Loucy (cell line): Measurements from ENCODE around the gene DIPK1B.

Experiments
- H2AFZ ChIP-seq: fragments of 200-600 bp; sonication (generic); 2 replicates; pipeline ENCODE4 v1.6.0; 2016; ENCODE audit warnings: antibody characterized with exemption, mild to moderate bottlenecking, low read length, moderate library complexity
- H3F3A ChIP-seq: fragments of 200-600 bp; 2 replicates; pipeline ENCODE4 v1.6.0; 2016; ENCODE audit warnings: antibody characterized with exemption, low read depth, mild to moderate bottlenecking
- H3K27me3 ChIP-seq: fragments of 200-600 bp; sonication (generic); 2 replicates; pipeline ENCODE4 v1.6.1; 2014; ENCODE audit warnings: low read length, mild to moderate bottlenecking; ENCODE audit not compliant: insufficient read depth, poor library complexity, severe bottlenecking
- H3K36me3 ChIP-seq: fragments of 200-600 bp; sonication (generic); 2 replicates; pipeline ENCODE4 v1.6.1; 2016; ENCODE audit warnings: low read length; ENCODE audit not compliant: insufficient read depth
- H3K4me1 ChIP-seq: fragments of 200-600 bp; sonication (generic); 2 replicates; pipeline ENCODE4 v1.5.1; 2014; ENCODE audit warnings: low read length, mild to moderate bottlenecking; ENCODE audit not compliant: insufficient read depth, poor library complexity, severe bottlenecking
- H3K4me2 ChIP-seq: fragments of 200-600 bp; sonication (generic); 2 replicates; pipeline ENCODE4 v1.6.0; 2014; ENCODE audit warnings: antibody characterized with exemption, low read length, low read depth, mild to moderate bottlenecking; ENCODE audit not compliant: poor library complexity, severe bottlenecking
- H3K4me3 ChIP-seq: fragments of 200-600 bp; sonication (generic); 2 replicates; pipeline ENCODE4 v1.5.1; 2014; ENCODE audit warnings: low read length, mild to moderate bottlenecking, mixed read lengths; ENCODE audit not compliant: poor library complexity, severe bottlenecking
- H3K79me2 ChIP-seq: fragments of 200-600 bp; sonication (generic); 2 replicates; pipeline ENCODE4 v1.6.1; 2014; ENCODE audit warnings: low read length; ENCODE audit not compliant: insufficient read depth
- H3K9ac ChIP-seq: fragments of 200-600 bp; sonication (generic); 2 replicates; pipeline ENCODE4 v1.6.0; 2014; ENCODE audit warnings: mild to moderate bottlenecking, low read depth, low read length, moderate library complexity; ENCODE audit not compliant: poor library complexity, severe bottlenecking
- H3K9me2 ChIP-seq: fragments of 200-600 bp; sonication (generic); replicated peaks from 2 replicates; pipeline ENCODE4 v1.6.1; 2016; ENCODE audit warnings: low read depth, low read length, mixed read lengths
- H3K9me3 ChIP-seq: fragments of 200-600 bp; sonication (generic); 2 replicates; pipeline ENCODE4 v1.6.1; 2014; ENCODE audit warnings: mild to moderate bottlenecking, antibody characterized with exemption, low read length, low read depth; ENCODE audit not compliant: insufficient read depth
- H4K20me1 ChIP-seq: fragments of 200-600 bp; sonication (generic); 2 replicates; pipeline ENCODE4 v1.6.0; 2014; ENCODE audit warnings: antibody characterized with exemption, low read length, mild to moderate bottlenecking; ENCODE audit not compliant: insufficient read depth, poor library complexity, severe bottlenecking
- EZH2phosphoT487 ChIP-seq: fragments of 200-600 bp; IDR thresholded peaks from 2 replicates; pipeline ENCODE4 v1.6.1; 2018; ENCODE audit warnings: antibody characterized with exemption, mild to moderate bottlenecking, moderate library complexity, borderline replicate concordance
- TF ChIP-seq, protein P1 (sequence below): fragments of 200-600 bp; sonication (generic); conservative IDR thresholded peaks from 2 replicates; pipeline ENCODE4 v1.5.1; 2014; ENCODE audit warnings: mild to moderate bottlenecking, antibody characterized with exemption, low read length

Gene DIPK1B

DNA sequence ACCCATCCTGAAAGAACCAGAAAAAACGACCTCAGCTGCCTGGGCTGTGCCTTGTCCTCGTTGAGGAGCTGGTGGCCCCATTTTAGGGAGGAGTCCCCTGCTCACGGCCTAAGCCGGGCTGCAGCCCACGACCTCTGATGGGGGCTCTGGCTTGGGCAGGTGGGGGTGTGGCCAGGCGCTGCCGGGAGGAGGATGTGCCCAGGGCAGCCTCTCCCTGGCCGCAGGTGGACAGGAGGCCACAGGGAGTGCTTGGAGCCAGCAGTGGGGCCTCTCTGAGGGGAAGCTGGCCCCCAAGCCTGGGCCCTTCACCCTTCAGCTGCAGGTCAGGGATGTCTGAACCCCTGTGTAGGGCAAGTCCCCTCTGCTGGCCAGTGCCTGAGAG lies 2.5 kb downstream of the DIPK1B start:
- Histone ChIP-seq H3K79me2 (no peaks in the 10 kb centered on the region), H3K9ac (no peak overlapping the region), H3K9me2 (no peaks in the 10 kb centered on the region), H3K36me3 (no peaks in the 10 kb centered on the region), H4K20me1 (no peaks in the 10 kb centered on the region), H3K4me1 (no peaks in the 10 kb centered on the region), H3K4me3 (no peak overlapping the region), H2AFZ (no peak overlapping the region), H3K27me3 (no peaks in the 10 kb centered on the region), H3K4me2 (no peak overlapping the region), H3K9me3 (no peaks in the 10 kb centered on the region), H3F3A (no peaks in the 10 kb centered on the region)
- TF ChIP-seq EZH2phosphoT487 = no peak
- TF ChIP-seq, protein P1, sequence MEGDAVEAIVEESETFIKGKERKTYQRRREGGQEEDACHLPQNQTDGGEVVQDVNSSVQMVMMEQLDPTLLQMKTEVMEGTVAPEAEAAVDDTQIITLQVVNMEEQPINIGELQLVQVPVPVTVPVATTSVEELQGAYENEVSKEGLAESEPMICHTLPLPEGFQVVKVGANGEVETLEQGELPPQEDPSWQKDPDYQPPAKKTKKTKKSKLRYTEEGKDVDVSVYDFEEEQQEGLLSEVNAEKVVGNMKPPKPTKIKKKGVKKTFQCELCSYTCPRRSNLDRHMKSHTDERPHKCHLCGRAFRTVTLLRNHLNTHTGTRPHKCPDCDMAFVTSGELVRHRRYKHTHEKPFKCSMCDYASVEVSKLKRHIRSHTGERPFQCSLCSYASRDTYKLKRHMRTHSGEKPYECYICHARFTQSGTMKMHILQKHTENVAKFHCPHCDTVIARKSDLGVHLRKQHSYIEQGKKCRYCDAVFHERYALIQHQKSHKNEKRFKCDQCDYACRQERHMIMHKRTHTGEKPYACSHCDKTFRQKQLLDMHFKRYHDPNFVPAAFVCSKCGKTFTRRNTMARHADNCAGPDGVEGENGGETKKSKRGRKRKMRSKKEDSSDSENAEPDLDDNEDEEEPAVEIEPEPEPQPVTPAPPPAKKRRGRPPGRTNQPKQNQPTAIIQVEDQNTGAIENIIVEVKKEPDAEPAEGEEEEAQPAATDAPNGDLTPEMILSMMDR = no peak

DNA sequence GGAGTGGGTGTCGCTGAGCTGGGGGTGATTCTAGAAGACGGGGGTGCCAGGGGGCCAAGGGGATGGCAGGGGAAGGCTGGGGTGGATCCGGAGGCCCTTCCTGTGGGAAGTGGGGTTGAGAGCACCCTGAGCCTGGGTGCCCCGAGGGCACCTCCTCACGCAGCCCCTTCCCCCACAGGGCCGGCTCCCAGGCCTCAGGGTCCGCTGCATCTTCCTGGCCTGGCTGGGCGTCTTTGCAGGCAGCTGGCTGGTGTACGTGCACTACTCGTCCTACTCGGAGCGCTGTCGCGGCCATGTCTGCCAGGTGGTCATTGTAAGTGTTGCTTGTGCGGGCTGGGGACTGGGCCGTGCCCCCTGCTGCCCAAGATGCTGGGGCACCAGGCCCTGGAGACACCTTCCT lies 5.0 kb downstream of the DIPK1B start:
- Histone ChIP-seq H3K79me2 (no peaks in the 10 kb centered on the region), H3K4me2 (no peak overlapping the region), H4K20me1 (no peaks in the 10 kb centered on the region), H3K27me3 (no peaks in the 10 kb centered on the region), H3K9me2 (no peaks in the 10 kb centered on the region), H3K9ac (no peak overlapping the region), H3K4me1 (no peaks in the 10 kb centered on the region), H3F3A (no peaks in the 10 kb centered on the region), H3K9me3 (no peaks in the 10 kb centered on the region), H2AFZ (no peak overlapping the region), H3K36me3 (no peaks in the 10 kb centered on the region; the same call in 1 of the 2 replicates), H3K4me3 (no peak overlapping the region)
- TF ChIP-seq, protein P1 = no peak
- TF ChIP-seq EZH2phosphoT487 = no peak

DNA sequence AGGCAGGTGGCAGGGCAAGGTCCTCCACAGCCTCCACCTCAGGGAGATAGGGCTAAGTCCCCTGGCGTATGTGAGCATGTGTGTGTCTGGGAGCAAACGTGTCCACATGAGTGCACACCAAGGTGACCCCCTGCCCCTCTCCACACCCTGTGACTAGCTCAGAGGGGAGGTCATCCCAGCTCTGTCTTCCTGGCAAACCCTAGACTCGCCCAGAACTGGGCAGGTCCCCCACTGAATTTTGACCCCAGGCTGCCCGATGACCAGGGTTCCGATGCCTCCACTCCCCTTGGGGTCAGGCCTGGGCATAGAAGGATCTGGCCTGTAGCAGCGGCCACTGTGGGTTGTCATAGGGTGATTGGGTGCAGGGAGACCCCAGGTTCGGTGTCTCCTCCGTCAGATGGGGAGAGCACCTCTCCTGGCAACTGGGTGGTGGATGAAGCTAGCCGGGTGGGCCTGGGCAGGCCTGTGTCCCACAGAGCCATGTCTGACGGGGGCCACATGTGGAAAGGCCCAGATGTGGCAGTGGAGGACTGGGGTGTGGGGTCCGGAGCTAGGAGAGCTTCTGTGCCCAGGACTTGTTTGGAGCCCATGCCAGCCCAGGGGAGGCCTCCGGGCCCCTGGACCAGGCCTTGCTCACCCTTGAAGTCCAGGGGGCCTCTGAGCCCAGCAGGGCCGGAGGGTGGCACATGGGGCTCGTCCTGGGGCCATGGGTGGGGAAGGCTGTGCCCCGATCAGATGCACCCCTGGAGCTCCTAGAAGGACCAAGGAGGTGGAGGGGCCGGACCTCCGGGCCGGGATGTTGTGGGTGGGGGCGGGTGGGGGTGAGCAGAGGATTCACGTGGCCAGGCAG lies 6.2 kb downstream of the DIPK1B start:
- Histone ChIP-seq H3K79me2 (peaks cover 2% of the 10 kb centered on the region; the same call in 1 of the 2 replicates), H3K4me2 (no peak overlapping the region), H2AFZ (no peak overlapping the region), H4K20me1 (peaks cover 1% of the 10 kb centered on the region), H3K4me1 (no peaks in the 10 kb centered on the region), H3K4me3 (no peak overlapping the region), H3K36me3 (peaks cover 5% of the 10 kb centered on the region; the same call in 1 of the 2 replicates), H3F3A (no peaks in the 10 kb centered on the region), H3K9me2 (no peaks in the 10 kb centered on the region), H3K9ac (no peak overlapping the region), H3K9me3 (no peaks in the 10 kb centered on the region), H3K27me3 (no peaks in the 10 kb centered on the region)
- TF ChIP-seq, protein P1 = no peak
- no peak for TF ChIP-seq EZH2phosphoT487
